OCI-LY1 (cell line): ENCODE data around the gene CACNA2D4.

Experiments used
- H2AFZ ChIP-seq: fragments of 200-600 bp; sonication (generic), shearing (Covaris generic); 2 replicates; pipeline ENCODE4 v1.6.0; 2014; ENCODE audit warnings: antibody characterized with exemption, mild to moderate bottlenecking, low read length
- H3F3A ChIP-seq: fragments of 200-600 bp; sonication (generic), shearing (Covaris generic); 2 replicates; pipeline ENCODE4 v1.6.0; 2014; ENCODE audit warnings: mild to moderate bottlenecking, antibody characterized with exemption, low read length, moderate library complexity; ENCODE audit not compliant: insufficient read depth
- H3K27ac ChIP-seq: fragments of 200-600 bp; sonication (generic); 2 replicates; pipeline ENCODE4 v1.5.1; 2014; ENCODE audit warnings: low read length, mixed run types, mild to moderate bottlenecking, low read depth; ENCODE audit not compliant: poor library complexity, severe bottlenecking
- H3K27me3 ChIP-seq: fragments of 200-600 bp; sonication (generic); 2 replicates; pipeline ENCODE4 v1.6.0; 2014; ENCODE audit warnings: antibody characterized with exemption, mild to moderate bottlenecking, low read length, moderate library complexity; ENCODE audit not compliant: insufficient read depth
- H3K36me3 ChIP-seq: fragments of 200-600 bp; sonication (generic); 2 replicates; pipeline ENCODE4 v1.6.1; 2014; ENCODE audit warnings: mild to moderate bottlenecking, antibody characterized with exemption, low read length, moderate library complexity, mixed read lengths; ENCODE audit not compliant: insufficient read depth
- H3K4me1 ChIP-seq: fragments of 200-600 bp; sonication (generic); 2 replicates; pipeline ENCODE4 v1.5.1; 2014; ENCODE audit warnings: mild to moderate bottlenecking, low read length, moderate library complexity; ENCODE audit not compliant: insufficient read depth, severe bottlenecking
- H3K4me2 ChIP-seq: fragments of 200-600 bp; sonication (generic), shearing (Covaris generic); 2 replicates; pipeline ENCODE4 v1.6.1; 2014; ENCODE audit warnings: low read length
- H3K4me3 ChIP-seq: fragments of 200-600 bp; sonication (generic); 2 replicates; pipeline ENCODE4 v1.5.1; 2014; ENCODE audit warnings: low read length, low read depth, mild to moderate bottlenecking, mixed read lengths; ENCODE audit not compliant: poor library complexity, severe bottlenecking
- H3K79me2 ChIP-seq: fragments of 200-600 bp; shearing (Covaris generic); 2 replicates; pipeline ENCODE4 v1.6.1; 2016; ENCODE audit warnings: mixed run types, low read length, mixed read lengths; ENCODE audit not compliant: insufficient read depth
- H3K9ac ChIP-seq: fragments of 200-600 bp; sonication (generic), shearing (Covaris generic); 2 replicates; pipeline ENCODE4 v1.6.1; 2014; ENCODE audit warnings: mild to moderate bottlenecking, low read length, mixed read lengths
- H3K9me2 ChIP-seq: fragments of 200-600 bp; sonication (generic), shearing (Covaris generic); 2 replicates; pipeline ENCODE4 v1.6.1; 2014; ENCODE audit warnings: low read depth, mild to moderate bottlenecking, low read length, mixed read lengths
- H3K9me3 ChIP-seq: fragments of 200-600 bp; shearing (Covaris generic); 2 replicates; pipeline ENCODE4 v1.6.1; 2014; ENCODE audit warnings: low read length, mixed read lengths
- H4K20me1 ChIP-seq: fragments of 200-600 bp; sonication (generic), shearing (Covaris generic); 2 replicates; pipeline ENCODE4 v1.6.0; 2016; ENCODE audit warnings: mild to moderate bottlenecking, low read length; ENCODE audit not compliant: insufficient read depth
- CTCF ChIP-seq: fragments of 200-600 bp; sonication (generic), shearing (Covaris generic); IDR thresholded peaks from 2 replicates; pipeline ENCODE4 v1.5.1; 2017; ENCODE audit warnings: mild to moderate bottlenecking, antibody characterized with exemption, low read length, moderate library complexity, mixed read lengths
- EZH2 ChIP-seq: fragments of 200-600 bp; sonication (generic), shearing (Covaris generic); IDR thresholded peaks from 2 replicates; pipeline ENCODE4 v1.8.0; 2017; ENCODE audit warnings: borderline replicate concordance, mixed run types, mild to moderate bottlenecking, antibody characterized with exemption, low read length, moderate library complexity, mixed read lengths

CACNA2D4 gene

GRCh38 chr12:1932264-1932777, 13.9 kb upstream of the CACNA2D4 start:
- Histone ChIP-seq H3K9me3 (no peaks in the 10 kb centered on the region), H3K27ac (no peak overlapping the region), H3K4me3 (no peak overlapping the region), H3K9ac (no peak overlapping the region), H3K9me2 (no peaks in the 10 kb centered on the region), H3K27me3 (no peaks in the 10 kb centered on the region), H3F3A (no peaks in the 10 kb centered on the region), H2AFZ (no peak overlapping the region), H3K36me3 (no peaks in the 10 kb centered on the region), H3K4me2 (no peak overlapping the region), H4K20me1 (no peaks in the 10 kb centered on the region), H3K4me1 (peaks cover 8% of the 10 kb centered on the region), H3K79me2 (no peaks in the 10 kb centered on the region)
- TF ChIP-seq EZH2 (no peak), CTCF (no peak)

GRCh38 chr12:1931642-1932041, 13.2 kb upstream of the CACNA2D4 start:
- Histone ChIP-seq H4K20me1 (no peaks in the 10 kb centered on the region), H3K4me3 (no peak overlapping the region), H3K9me3 (no peaks in the 10 kb centered on the region), H2AFZ (no peak overlapping the region), H3K36me3 (no peaks in the 10 kb centered on the region), H3K4me1 (peaks cover 8% of the 10 kb centered on the region), H3K9me2 (no peaks in the 10 kb centered on the region), H3K27me3 (no peaks in the 10 kb centered on the region; the same call in 1 of the 2 replicates), H3K9ac (no peak overlapping the region), H3K4me2 (no peak overlapping the region), H3K27ac (no peak overlapping the region), H3K79me2 (no peaks in the 10 kb centered on the region), H3F3A (no peaks in the 10 kb centered on the region)
- TF ChIP-seq CTCF, result no peak
- no peak for TF ChIP-seq EZH2

GRCh38 chr12:1930803-1931597, 12.5 kb upstream of the CACNA2D4 start:
- Histone ChIP-seq H3K4me1 (peaks cover 8% of the 10 kb centered on the region), H3K79me2 (no peaks in the 10 kb centered on the region), H3K27me3 (no peaks in the 10 kb centered on the region; the same call in 1 of the 2 replicates)

More at GRCh38 chr12:1930803-1931597, 12.5 kb upstream of the CACNA2D4 start:
- TF ChIP-seq CTCF (no peak), EZH2 (no peak)
- no peaks in the 10 kb centered on the region for H4K20me1 ChIP-seq
- no peak overlapping the region for H3K4me2 ChIP-seq
- no peaks in the 10 kb centered on the region for H3K36me3 ChIP-seq
- no peak overlapping the region for H3K9ac ChIP-seq
- H3K4me3 ChIP-seq, result no peak overlapping the region
- no peaks in the 10 kb centered on the region for H3F3A ChIP-seq
- no peak overlapping the region for H2AFZ ChIP-seq
- no peak overlapping the region for H3K27ac ChIP-seq
- H3K9me2 ChIP-seq, result no peaks in the 10 kb centered on the region
- no peaks in the 10 kb centered on the region for H3K9me3 ChIP-seq
